Naive thymus-derived CD8-positive, alpha-beta T cell (primary cell): ENCODE results near the gene TOP3A. TPM values are rescaled to one million over a fixed set of nuclear protein-coding genes. Genes with fewer than 3 reads are reported as not detected.
A peak's percentile ranks its signal among the peaks of the same experiment; 100 is the strongest.
"Not testable (repeated sequence)": the region's sequence is repeated elsewhere in the genome, so short reads cannot be mapped to it uniquely, and the experiment has no call there.

ENCODE experiments used
- ATAC-seq, 2 donors: fragments of 150-1000 bp; cut with Tn5 transposase in 1 of 2; sonication (Bioruptor Pico), chemical (Tn5 transposase) in 1 of 2; 1 replicate in 1 of 2; 2 replicates in 1 of 2; pipeline ENCODE4 v1.10.0; 2021; ENCODE audit warnings: mild to moderate bottlenecking in 2 of 2, moderate library complexity in 2 of 2
- POLR2A ChIA-PET: fragments of 350-600 bp; sonication (Branson Sonifier 250); formaldehyde crosslinking; loops from one replicate; lab custom pipeline; 2021; ENCODE audit warnings: antibody characterized with exemption; lab: Charles Lee
- DNase-seq, 10 donors: peaks; one replicate each; pipeline versions ENCODE4 v3.0.0 to v3.0.0-alpha.2; 2020 to 2022
- H3K27ac Mint-ChIP-seq, 10 donors: one replicate each; pipeline ENCODE4 v1.8.0; 2020 to 2022; ENCODE audit warnings: mild to moderate bottlenecking in 10 of 10, mixed read lengths in 10 of 10, moderate library complexity in 4 of 10, inconsistent platforms in 1 of 10
- H3K27me3 Mint-ChIP-seq, 5 donors: one replicate each; pipeline ENCODE4 v1.8.0; 2021 to 2022; ENCODE audit warnings: mixed read lengths in 5 of 5
- H3K36me3 Mint-ChIP-seq, 3 donors: one replicate each; pipeline ENCODE4 v1.8.0; 2020 to 2022; ENCODE audit warnings: mixed read lengths in 3 of 3, mild to moderate bottlenecking in 2 of 3, inconsistent platforms in 1 of 3
- H3K4me1 Mint-ChIP-seq, 4 donors: one replicate each; pipeline ENCODE4 v1.8.0; 2021 to 2022; ENCODE audit warnings: mixed read lengths in 4 of 4
- H3K4me3 Mint-ChIP-seq, 10 donors: one replicate each; pipeline ENCODE4 v1.8.0; 2020 to 2022; ENCODE audit warnings: mild to moderate bottlenecking in 10 of 10, mixed read lengths in 10 of 10, moderate library complexity in 6 of 10, inconsistent platforms in 1 of 10
- H3K9me3 Mint-ChIP-seq, 9 donors: one replicate each; pipeline ENCODE4 v1.8.0; 2020 to 2022; ENCODE audit warnings: mixed read lengths in 9 of 9, mild to moderate bottlenecking in 3 of 9, inconsistent platforms in 1 of 9, moderate library complexity in 1 of 9
- polyA plus RNA-seq, 3 donors: library from polyadenylated mRNA; unstranded; fragments of 300-500 nt; fragmentation: Illumina TruSeq; gene quantifications; one replicate each; pipeline ENCODE4 v1.2.3, GENCODE V29; 2021
- total RNA-seq, 8 experiments: library from RNA in 2 of 8; stranded (reverse) in 2 of 8; gene quantifications; one replicate each; pipeline ENCODE4 v1.2.3 and lab custom pipeline; 2021 to 2026

Gene TOP3A
- total and polyA plus RNA-seq, 5 experiments from 2014 or later: 9.0 to 49.7 (median 24.9) TPM

GRCh38 chr17:18321309-18321708 lies 6.5 kb upstream of the TOP3A start:
- Mint-ChIP-seq H3K36me3 (peaks cover 0 to 72% (median 20%) of the 10 kb centered on the region in 3 donors), H3K27me3 (no peaks in the 10 kb centered on the region), H3K27ac (peak overlapping the region in 2 of 10 donors; percentile 33 to 43), H3K4me1 (peaks cover 39 to 79% (median 59%) of the 10 kb centered on the region in 4 donors), H3K4me3 (peak overlapping the region in 1 of 10 donors; percentile 81), H3K9me3 (peaks cover 0 to 2% (median 0%) of the 10 kb centered on the region in 9 donors)
- DNase-seq (no peak), ATAC-seq (no peak)
- POLR2A ChIA-PET: interaction anchor here (0.6 kb wide), 1 partner anchor 107 kb away, joined by 4 read pairs; no protein-coding TSS in a partner anchor

GRCh38 chr17:18320301-18320700 lies 5.5 kb upstream of the TOP3A start:
- H3K36me3 Mint-ChIP-seq: peaks cover 0 to 62% (median 22%) of the 10 kb centered on the region in 3 donors
- H3K4me3 Mint-ChIP-seq: peak overlapping the region in 6 of 10 donors; percentile 57 to 81 (median 62)

GRCh38 chr17:18319604-18320256 lies 4.9 kb upstream of the TOP3A start:
- DNase-seq: peak in 3 of 10 donors; percentile 9 to 29 (median 12)
- peak overlapping the region in 5 of 10 donors; percentile 48 to 84 (median 79) for H3K27ac Mint-ChIP-seq

More at GRCh38 chr17:18320301-18320700, 5.5 kb upstream of the TOP3A start:
- POLR2A ChIA-PET: no interaction called here
- peaks cover 0 to 2% (median 0%) of the 10 kb centered on the region in 9 donors for H3K9me3 Mint-ChIP-seq
- ATAC-seq (no peak), DNase-seq (no peak)
- H3K4me1 Mint-ChIP-seq: peaks cover 43 to 86% (median 66%) of the 10 kb centered on the region in 4 donors
- H3K27ac Mint-ChIP-seq: peak overlapping the region in 7 of 10 donors; percentile 2 to 80 (median 43)
- H3K27me3 Mint-ChIP-seq: no peaks in the 10 kb centered on the region

GRCh38 chr17:18318771-18319450 lies 4.1 kb upstream of the TOP3A start:
- H3K27ac Mint-ChIP-seq: peak overlapping the region in 7 of 10 donors; percentile 21 to 84 (median 35)
- H3K36me3 Mint-ChIP-seq: peaks cover 0 to 48% (median 17%) of the 10 kb centered on the region in 3 donors
- DNase-seq: no peak
- no peaks in the 10 kb centered on the region for H3K27me3 Mint-ChIP-seq
- no peak for ATAC-seq
- H3K4me3 Mint-ChIP-seq: peak overlapping the region; percentile 33 to 81 (median 57)
- peaks cover 0 to 2% (median 0%) of the 10 kb centered on the region in 9 donors for H3K9me3 Mint-ChIP-seq
- H3K4me1 Mint-ChIP-seq: peaks cover 42 to 82% (median 68%) of the 10 kb centered on the region in 4 donors
- POLR2A ChIA-PET: no interaction called here

More at GRCh38 chr17:18319604-18320256, 4.9 kb upstream of the TOP3A start:
- H3K4me3 Mint-ChIP-seq: peak overlapping the region in 9 of 10 donors; percentile 42 to 81 (median 57)
- H3K27me3 Mint-ChIP-seq: no peaks in the 10 kb centered on the region
- no peak for ATAC-seq
- peaks cover 0 to 2% (median 0%) of the 10 kb centered on the region in 9 donors for H3K9me3 Mint-ChIP-seq
- H3K4me1 Mint-ChIP-seq: peaks cover 40 to 84% (median 66%) of the 10 kb centered on the region in 4 donors
- peaks cover 0 to 57% (median 17%) of the 10 kb centered on the region in 3 donors for H3K36me3 Mint-ChIP-seq
- POLR2A ChIA-PET: no interaction called here

- Mint-ChIP-seq H3K27ac (peak overlapping the region in 7 of 10 donors; percentile 53 to 68 (median 59)), H3K9me3 (peaks cover 0 to 2% (median 0%) of the 10 kb centered on the region in 9 donors), H3K36me3 (peaks cover 0 to 44% (median 17%) of the 10 kb centered on the region in 3 donors), H3K4me3 (peak overlapping the region; percentile 41 to 95 (median 56)), H3K4me1 (peaks cover 47 to 87% (median 76%) of the 10 kb centered on the region in 4 donors), H3K27me3 (no peaks in the 10 kb centered on the region)
- POLR2A ChIA-PET: no interaction called here
- DNase-seq: no peak
- no peak for ATAC-seq
Observed at GRCh38 chr17:18318117-18318516, 3.3 kb upstream of the TOP3A start.

GRCh38 chr17:18315961-18316360 lies 1.2 kb upstream of the TOP3A start:
- H3K27ac Mint-ChIP-seq: peak overlapping the region; percentile 91 to 99 (median 98)
- H3K36me3 Mint-ChIP-seq: peaks cover 0 to 36% (median 17%) of the 10 kb centered on the region in 3 donors
- peaks cover 0 to 2% (median 0%) of the 10 kb centered on the region in 9 donors for H3K9me3 Mint-ChIP-seq
- DNase-seq (no peak), ATAC-seq (no peak)
- POLR2A ChIA-PET: interaction anchor here (0.8 to 2.4 kb wide), 7 partner anchors 9 to 228 kb away, joined by 3 to 20 read pairs (median 5); partner anchors contain the start of genes ALKBH5, DRG2, FLII and MIEF2
- H3K4me3 Mint-ChIP-seq: peak overlapping the region; percentile 81 to 99 (median 94)
- no peaks in the 10 kb centered on the region for H3K27me3 Mint-ChIP-seq
- peaks cover 43 to 92% (median 85%) of the 10 kb centered on the region in 4 donors for H3K4me1 Mint-ChIP-seq

GRCh38 chr17:18315562-18315922 lies 748 bp upstream of the TOP3A start:
- peak overlapping the region; percentile 81 to 99 (median 94) for H3K4me3 Mint-ChIP-seq
- H3K36me3 Mint-ChIP-seq: peaks cover 0 to 32% (median 15%) of the 10 kb centered on the region in 3 donors
- H3K27me3 Mint-ChIP-seq: no peaks in the 10 kb centered on the region
- peak in 6 of 10 donors; percentile 35 to 73 (median 58) for DNase-seq
- peaks cover 0 to 2% (median 0%) of the 10 kb centered on the region in 9 donors for H3K9me3 Mint-ChIP-seq
- H3K4me1 Mint-ChIP-seq: peaks cover 39 to 90% (median 84%) of the 10 kb centered on the region in 4 donors
- POLR2A ChIA-PET: interaction anchor here (0.8 to 2.4 kb wide), 8 partner anchors 13 to 343 kb away, joined by 3 to 20 read pairs (median 4); partner anchors contain the start of genes ALKBH5, DRC3, DRG2 and FLII
- peak overlapping the region; percentile 91 to 99 (median 98) for H3K27ac Mint-ChIP-seq
- ATAC-seq: peak; percentile 9 to 42

GRCh38 chr17:18314059-18314730 lies 599 bp downstream of the TOP3A start:
- peak; percentile 3 to 18 for ATAC-seq
- POLR2A ChIA-PET: interaction anchor here (0.7 to 2.4 kb wide), 10 partner anchors 14 to 1272 kb away, joined by 3 to 20 read pairs (median 4); partner anchors contain the start of genes ALKBH5, DRC3, DRG2 and FLII
- Mint-ChIP-seq H3K27me3 (no peaks in the 10 kb centered on the region), H3K36me3 (peaks cover 0 to 27% (median 17%) of the 10 kb centered on the region in 3 donors), H3K27ac (peak overlapping the region; percentile 81 to 99 (median 98)), H3K4me3 (peak overlapping the region; percentile 81 to 99 (median 94)), H3K9me3 (peaks cover 0 to 2% (median 0%) of the 10 kb centered on the region in 9 donors), H3K4me1 (peaks cover 30 to 82% (median 76%) of the 10 kb centered on the region in 4 donors)
- peak in 1 of 10 donors; percentile 18 for DNase-seq

GRCh38 chr17:18309202-18309601 lies 5.6 kb downstream of the TOP3A start:
- Mint-ChIP-seq H3K27ac (no peak overlapping the region), H3K27me3 (no peaks in the 10 kb centered on the region), H3K36me3 (peaks cover 0 to 48% (median 15%) of the 10 kb centered on the region in 3 donors), H3K4me3 (no peak overlapping the region), H3K9me3 (no peaks in the 10 kb centered on the region), H3K4me1 (peaks cover 13 to 41% (median 35%) of the 10 kb centered on the region in 4 donors)
- DNase-seq (no peak), ATAC-seq (no peak)
- POLR2A ChIA-PET: no interaction called here

- ATAC-seq, H3K4me1 Mint-ChIP-seq, POLR2A ChIA-PET, H3K27me3 Mint-ChIP-seq, DNase-seq, H3K4me3 Mint-ChIP-seq, H3K27ac Mint-ChIP-seq, H3K9me3 Mint-ChIP-seq: not testable (repeated sequence)
- H3K36me3 Mint-ChIP-seq: peaks cover 4 to 83% (median 27%) of the 10 kb centered on the region in 3 donors
Observed at GRCh38 chr17:18303206-18303605, 11.6 kb downstream of the TOP3A start.

GRCh38 chr17:18300725-18301480 lies 13.9 kb downstream of the TOP3A start:
- Mint-ChIP-seq H3K9me3 (no peaks in the 10 kb centered on the region), H3K36me3 (peaks cover 4 to 71% (median 22%) of the 10 kb centered on the region in 3 donors), H3K4me3 (peak overlapping the region in 1 of 10 donors; percentile 16), H3K27me3 (no peaks in the 10 kb centered on the region), H3K4me1 (peaks cover 0 to 6% (median 0%) of the 10 kb centered on the region in 4 donors), H3K27ac (peak overlapping the region in 3 of 10 donors; percentile 29 to 53 (median 35))
- ATAC-seq (no peak), DNase-seq (no peak)
- POLR2A ChIA-PET: no interaction called here
